ENCODE results near the gene CACFD1. TPM values are rescaled to one million over a fixed set of nuclear protein-coding genes. Genes with fewer than 3 reads are reported as not detected.

CACFD1 gene
- total and polyA plus RNA-seq, 2 of the 4 experiments (the other 2 are of a cell fraction), result 2.0 to 6.6 TPM

GRCh38 chr9:133465984-133466383 lies 6.2 kb downstream of the CACFD1 start:
- no peak overlapping the region for H3K56ac ChIP-seq (ENCODE audit: extremely low read depth, insufficient read depth, low read length)
- H2AFZ ChIP-seq (replicated peaks; ENCODE audit: low read length, poor library complexity), result no peak overlapping the region
- no TSS peak for BruUV-seq (replicated peaks)
- no peak overlapping the region for H2AK5ac ChIP-seq (ENCODE audit: low read depth, low read length)
- H4K5ac ChIP-seq (ENCODE audit: low read depth, low read length), result no peak overlapping the region
- peaks cover 7% of the 10 kb centered on the region for H3K36me3 ChIP-seq (ENCODE audit: control insufficient read depth, insufficient read depth, low read length)
- no peak overlapping the region for H2BK20ac ChIP-seq (ENCODE audit: low read depth, low read length)
- no peak overlapping the region for H3K4me2 ChIP-seq (ENCODE audit: low read depth, low read length)
- H3K27me3 ChIP-seq (ENCODE audit: control insufficient read depth, insufficient read depth, low read length), result no peaks in the 10 kb centered on the region
- no peak overlapping the region for H2AK9ac ChIP-seq (replicated peaks; ENCODE audit: low read depth, low read length, poor library complexity)
- ChIA-PET POLR2A (ENCODE audit: unreplicated experiment) (no interaction called here), CTCF (no interaction called here)
- in situ Hi-C loops (cut with MboI; ENCODE audit: low sequenced_read_pairs), result no loop called here
- DNase-seq (no peak), ATAC-seq (ENCODE audit: low read depth) (no peak)
- H3K9me1 ChIP-seq (ENCODE audit: insufficient read depth, low read length), result 0 out of 2 replicates have a peak, but pooled peaks cover 4% of the 10 kb centered on the region
- no peak overlapping the region for H3K14ac ChIP-seq (replicated peaks; ENCODE audit: low read depth, low read length)
- H3K9me3 ChIP-seq (ENCODE audit: control insufficient read depth, insufficient read depth, low read length), result no peaks in the 10 kb centered on the region
- H3K4me1 ChIP-seq (ENCODE audit: control insufficient read depth, insufficient read depth, low read length), result peaks cover 1% of the 10 kb centered on the region; the same call in 1 of the 2 replicates
- H4K20me1 ChIP-seq (ENCODE audit: insufficient read depth, low read length), result no peaks in the 10 kb centered on the region
- H2BK120ac ChIP-seq (ENCODE audit: low read depth, low read length), result no peak overlapping the region
- WGBS, 2 experiments (ENCODE audit: extremely low coverage in 2 of 2, insufficient read length in 1 of 2), result no CpG with 5 or more reads among the region's 6 CpGs
- TF ChIP-seq BHLHE40 (IDR thresholded peaks at IDR 0.05; ENCODE audit: low read depth, low read length), result no peak
- TF ChIP-seq, protein P1, sequence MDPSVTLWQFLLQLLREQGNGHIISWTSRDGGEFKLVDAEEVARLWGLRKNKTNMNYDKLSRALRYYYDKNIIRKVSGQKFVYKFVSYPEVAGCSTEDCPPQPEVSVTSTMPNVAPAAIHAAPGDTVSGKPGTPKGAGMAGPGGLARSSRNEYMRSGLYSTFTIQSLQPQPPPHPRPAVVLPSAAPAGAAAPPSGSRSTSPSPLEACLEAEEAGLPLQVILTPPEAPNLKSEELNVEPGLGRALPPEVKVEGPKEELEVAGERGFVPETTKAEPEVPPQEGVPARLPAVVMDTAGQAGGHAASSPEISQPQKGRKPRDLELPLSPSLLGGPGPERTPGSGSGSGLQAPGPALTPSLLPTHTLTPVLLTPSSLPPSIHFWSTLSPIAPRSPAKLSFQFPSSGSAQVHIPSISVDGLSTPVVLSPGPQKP (IDR thresholded peaks at IDR 0.05; ENCODE audit: borderline replicate concordance, low read depth, low read length), result no peak
- no peak for TF ChIP-seq MAZ (IDR thresholded peaks at IDR 0.05; ENCODE audit: borderline replicate concordance, low read depth, low read length)
- no peak for TF ChIP-seq RAD21 (IDR thresholded peaks at IDR 0.05; ENCODE audit: low read length)
- TF ChIP-seq CHD1 (IDR thresholded peaks at IDR 0.05; ENCODE audit: low read depth, low read length), result no peak
- TF ChIP-seq CEBPB (IDR thresholded peaks at IDR 0.05; ENCODE audit: low read depth, low read length), result no peak
- no peak for TF ChIP-seq SMC3 (IDR thresholded peaks at IDR 0.05; ENCODE audit: low read depth, low read length)
- no peak for TF ChIP-seq NFE2L2 (IDR thresholded peaks at IDR 0.05; ENCODE audit: low read depth, low read length)
- TF ChIP-seq POLR2A (IDR thresholded peaks at IDR 0.05; ENCODE audit: low read depth, low read length), result no peak
- no peak for TF ChIP-seq RFX5 (IDR thresholded peaks at IDR 0.05; ENCODE audit: low read depth, low read length)
- no peak for TF ChIP-seq MXI1 (IDR thresholded peaks at IDR 0.05; ENCODE audit: borderline replicate concordance, low read depth, low read length)
- no peak for TF ChIP-seq MAFK (IDR thresholded peaks at IDR 0.05; ENCODE audit: low read depth, low read length)
- TF ChIP-seq FOS (IDR thresholded peaks at IDR 0.05; ENCODE audit: low read depth, low read length), result no peak
- no peak overlapping the region for H2BK5ac ChIP-seq (ENCODE audit: low read depth, low read length, poor library complexity, severe bottlenecking)
- no peak overlapping the region for H3K4ac ChIP-seq (ENCODE audit: low read depth, low read length)
- H3K79me1 ChIP-seq (ENCODE audit: low read depth in 1 of 2, low read length in 2 of 2), result no peaks in the 10 kb centered on the region; a peak in 1 of 4 replicates
- dilution Hi-C loops (cut with HindIII; ENCODE audit: low sequenced_read_pairs, unreplicated experiment), result no loop called here
- no peak overlapping the region for H4K8ac ChIP-seq (ENCODE audit: low read depth in 2 of 2, low read length in 2 of 2)
- no peak overlapping the region for H2BK15ac ChIP-seq (ENCODE audit: low read depth, low read length)
- intact Hi-C loops (cut with micrococcal nuclease), result no loop called here
- no peak overlapping the region for H3K18ac ChIP-seq (ENCODE audit: low read depth, low read length)
- no peak overlapping the region for H3K9ac ChIP-seq (ENCODE audit: low read depth, low read length)
- no peak overlapping the region for H3K23ac ChIP-seq (ENCODE audit: low read depth, low read length)
- no peak overlapping the region for H3K27ac ChIP-seq (ENCODE audit: insufficient read depth, low read length)
- no peak overlapping the region for H4K91ac ChIP-seq (ENCODE audit: insufficient read depth, low read depth, low read length)
- H3K4me3 ChIP-seq (ENCODE audit: insufficient read depth, low read depth, low read length), result no peak overlapping the region

Data from IMR-90 (cell line).